ENCODE results near the gene TTLL10.
A peak's percentile ranks its signal among the peaks of the same experiment; 100 is the strongest.

The TTLL10 gene

GRCh38 chr1:1207571-1207892 lies 33.9 kb downstream of the TTLL10 start:
- DNase-seq, result no peak

- peak; percentile 27 for DNase-seq
Measured at GRCh38 chr1:1208713-1209433, 35.2 kb downstream of the TTLL10 start.

GRCh38 chr1:1210726-1211540 lies 37.3 kb downstream of the TTLL10 start:
- no peak for DNase-seq

- DNase-seq, result no peak
Measured at GRCh38 chr1:1211541-1212441, 38.1 kb downstream of the TTLL10 start.

- DNase-seq, result no peak
Measured at GRCh38 chr1:1212780-1213344, 39.2 kb downstream of the TTLL10 start.

- DNase-seq, result no peak
Measured at GRCh38 chr1:1213345-1214265, 39.9 kb downstream of the TTLL10 start, which contains the start of gene TNFRSF4. TSS of gene TNFRSF4 (minus strand) at chr1:1214153. CDS start at chr1:1214127, 26 bp downstream.

GRCh38 chr1:1215080-1215676 lies 41.5 kb downstream of the TTLL10 start:
- DNase-seq, result no peak

GRCh38 chr1:1215881-1216605 lies 42.4 kb downstream of the TTLL10 start:
- no peak for DNase-seq

- DNase-seq, result no peak
Measured at GRCh38 chr1:1216770-1217620, 43.3 kb downstream of the TTLL10 start.

- no peak for DNase-seq
Measured at GRCh38 chr1:1217621-1218523, 44.2 kb downstream of the TTLL10 start.

GRCh38 chr1:1218524-1219200 lies 45.0 kb downstream of the TTLL10 start:
- no peak for DNase-seq

- no peak for DNase-seq
Measured at GRCh38 chr1:1219341-1219740, 45.7 kb downstream of the TTLL10 start.

- no peak for DNase-seq
Measured at GRCh38 chr1:1220197-1220596, 46.5 kb downstream of the TTLL10 start.

GRCh38 chr1:1221887-1222574 lies 48.4 kb downstream of the TTLL10 start:
- DNase-seq, result no peak

- DNase-seq, result no peak
Measured at GRCh38 chr1:1222575-1223225, 49.0 kb downstream of the TTLL10 start.

- DNase-seq, result no peak
Measured at GRCh38 chr1:1223321-1223720, 49.6 kb downstream of the TTLL10 start.

GRCh38 chr1:1223891-1224290 lies 50.2 kb downstream of the TTLL10 start:
- no peak for DNase-seq
